ENCODE data around the gene AFMID. TPM values are rescaled to one million over a fixed set of nuclear protein-coding genes. Genes with fewer than 3 reads are reported as not detected.

AFMID gene
- total and polyA plus RNA-seq, 7 donors, result 7.4 to 20.8 (median 9.3) TPM

GRCh38 chr17:78147315-78147998 lies 39.7 kb upstream of the AFMID start:
- Histone ChIP-seq H3K4me1 (peaks cover 15% of the 10 kb centered on the region), H3K27ac (no peak overlapping the region), H3K27me3 (ENCODE audit: insufficient read depth in 3 of 3, low read length in 2 of 3) (no peaks in the 10 kb centered on the region), H3K9me3 (no peaks in the 10 kb centered on the region), H3K36me3 (ENCODE audit: insufficient read depth in 1 of 2, low read depth in 1 of 2) (no peaks in the 10 kb centered on the region), H3K4me3 (no peak overlapping the region)
- intact Hi-C loops (cut with DNase I), result no loop called here
- ATAC-seq (no peak), DNase-seq (no peak)
- TF ChIP-seq CTCF (IDR thresholded peaks at IDR 0.05), result no peak
- WGBS, 3 donors, result 74 to 81% (median 76%) methylated on average over 8 of the region's 8 CpGs

- Histone ChIP-seq H3K4me3 (no peak overlapping the region), H3K4me1 (peaks cover 15% of the 10 kb centered on the region), H3K27me3 (ENCODE audit: insufficient read depth in 3 of 3, low read length in 2 of 3) (no peaks in the 10 kb centered on the region), H3K9me3 (no peaks in the 10 kb centered on the region), H3K27ac (no peak overlapping the region), H3K36me3 (ENCODE audit: insufficient read depth in 1 of 2, low read depth in 1 of 2) (no peaks in the 10 kb centered on the region)
- intact Hi-C loops (cut with DNase I), result no loop called here
- no peak for TF ChIP-seq CTCF (IDR thresholded peaks at IDR 0.05)
- ATAC-seq (no peak), DNase-seq (no peak)
- 67 to 71% (median 68%) methylated on average over 14 of the region's 14 CpGs for WGBS, 3 donors
These were observed 38.7 kb upstream of the AFMID start for GRCh38 chr17:78148286-78149016.

GRCh38 chr17:78151514-78152008 lies 35.6 kb upstream of the AFMID start:
- H3K27me3 ChIP-seq (ENCODE audit: insufficient read depth in 3 of 3, low read length in 2 of 3), result no peaks in the 10 kb centered on the region
- ATAC-seq, result no peak
- H3K36me3 ChIP-seq (ENCODE audit: insufficient read depth in 1 of 2, low read depth in 1 of 2), result no peaks in the 10 kb centered on the region
- H3K9me3 ChIP-seq, result no peaks in the 10 kb centered on the region
- no peak overlapping the region for H3K27ac ChIP-seq
- no peak for DNase-seq
- TF ChIP-seq CTCF (IDR thresholded peaks at IDR 0.05), result no peak
- no peak overlapping the region for H3K4me3 ChIP-seq
- intact Hi-C loops (cut with DNase I), result no loop called here
- H3K4me1 ChIP-seq, result no peaks in the 10 kb centered on the region
- WGBS, 3 donors, result 61 to 77% (median 67%) methylated on average over 7 of the region's 7 CpGs

- DNase-seq (no peak), ATAC-seq (no peak)
- Histone ChIP-seq H3K4me3 (no peak overlapping the region), H3K27ac (no peak overlapping the region), H3K4me1 (no peaks in the 10 kb centered on the region), H3K9me3 (no peaks in the 10 kb centered on the region), H3K27me3 (ENCODE audit: insufficient read depth in 3 of 3, low read length in 2 of 3) (no peaks in the 10 kb centered on the region), H3K36me3 (ENCODE audit: insufficient read depth in 1 of 2, low read depth in 1 of 2) (no peaks in the 10 kb centered on the region)
- 83 to 88% (median 83%) methylated on average over 11 of the region's 11 CpGs for WGBS, 3 donors
- intact Hi-C loops (cut with DNase I), result no loop called here
- TF ChIP-seq CTCF (IDR thresholded peaks at IDR 0.05), result no peak
These were observed 32.0 kb upstream of the AFMID start for GRCh38 chr17:78154903-78155811.

Measured in psoas muscle (tissue), 8 donors.